Vagina (tissue), 2 donors: ENCODE data around the gene NRP2.

ENCODE experiments used
- CTCF ChIP-seq, 3 experiments: fragments of 450-650 bp in 2 of 3; fragments of 200-600 bp in 1 of 3; sonication (generic) in 1 of 3; IDR thresholded peaks; one replicate each; pipeline ENCODE4 v1.5.1; 2017 to 2019; ENCODE audit warnings: antibody characterized with exemption in 3 of 3, mild to moderate bottlenecking in 2 of 3, moderate library complexity in 2 of 3
- POLR2A ChIP-seq, 2 donors: fragments of 450-650 bp; IDR thresholded peaks; one replicate each; pipeline ENCODE4 v1.6.1; 2017; ENCODE audit warnings: antibody characterized with exemption in 2 of 2, mild to moderate bottlenecking in 2 of 2, moderate library complexity in 2 of 2

- TF ChIP-seq CTCF (IDR thresholded peaks at IDR 0.05): no peak
- TF ChIP-seq POLR2A (IDR thresholded peaks at IDR 0.05): no peak
Measured at GRCh38 chr2:205749078-205749477, 66.8 kb downstream of the NRP2 start.
